Erythroblast (primary cell): Measurements from ENCODE around the gene KCNJ1.

Experiments used
- GATA1 ChIP-seq: IDR thresholded peaks from 2 replicates; pipeline ENCODE4 v1.6.1; 2011; ENCODE audit warnings: low read depth, mild to moderate bottlenecking, control low read depth, low read length, moderate library complexity
- POLR2A ChIP-seq: IDR thresholded peaks from 2 replicates; pipeline ENCODE4 v1.6.1; 2011; ENCODE audit warnings: mild to moderate bottlenecking, low read length

GRCh38 chr11:128835741-128836430 lies 31.2 kb downstream of the KCNJ1 start:
- TF ChIP-seq POLR2A (no peak), GATA1 (no peak)
